Measurements from ENCODE around the gene METTL5.
"Not testable (repeated sequence)": the region's sequence is repeated elsewhere in the genome, so short reads cannot be mapped to it uniquely, and the experiment has no call there.

METTL5 gene

GRCh38 chr2:169828141-169828811, 3.6 kb upstream of the METTL5 start:
- DNase-seq, result peak; percentile 20

GRCh38 chr2:169827272-169828140, 2.8 kb upstream of the METTL5 start, which contains the start of gene UBR3:
UBR3 (plus strand) TSS chr2:169827454; CDS start chr2:169827508, 54 bp downstream.
- DNase-seq, result peak; percentile 90

GRCh38 chr2:169823996-169824372, 721 bp downstream of the METTL5 start:
- no peak for DNase-seq

DNA sequence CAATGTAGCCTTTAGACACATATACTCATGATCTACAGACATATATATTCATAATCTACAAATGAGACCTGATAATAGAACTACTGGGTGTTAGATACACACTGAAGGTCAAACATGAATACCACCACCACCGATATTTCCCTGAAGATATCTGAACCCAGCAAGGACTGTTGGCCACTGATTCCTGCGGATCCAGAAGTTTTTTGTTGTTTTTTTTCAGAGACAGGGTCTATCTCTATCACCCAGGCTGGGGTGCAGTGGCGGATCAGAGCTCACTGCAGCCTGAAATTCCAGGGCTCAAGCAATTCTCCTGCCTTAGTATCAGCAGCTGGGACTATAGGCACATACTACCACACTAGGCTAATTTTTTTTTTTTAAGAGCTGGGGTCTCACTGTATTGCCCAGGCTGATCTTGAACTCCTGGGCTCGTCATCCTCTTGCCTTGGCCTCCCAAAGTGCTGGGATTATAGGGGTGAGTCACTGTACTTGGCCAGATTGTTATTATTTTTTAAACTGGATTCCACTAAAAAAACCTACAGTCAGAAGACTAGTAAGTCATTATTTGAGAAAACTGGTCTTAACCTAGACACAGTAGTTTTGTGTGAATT, 1.8 kb downstream of the METTL5 start:
- no peak for DNase-seq

GRCh38 chr2:169822036-169822435, 2.7 kb downstream of the METTL5 start:
- DNase-seq, result no peak

DNA sequence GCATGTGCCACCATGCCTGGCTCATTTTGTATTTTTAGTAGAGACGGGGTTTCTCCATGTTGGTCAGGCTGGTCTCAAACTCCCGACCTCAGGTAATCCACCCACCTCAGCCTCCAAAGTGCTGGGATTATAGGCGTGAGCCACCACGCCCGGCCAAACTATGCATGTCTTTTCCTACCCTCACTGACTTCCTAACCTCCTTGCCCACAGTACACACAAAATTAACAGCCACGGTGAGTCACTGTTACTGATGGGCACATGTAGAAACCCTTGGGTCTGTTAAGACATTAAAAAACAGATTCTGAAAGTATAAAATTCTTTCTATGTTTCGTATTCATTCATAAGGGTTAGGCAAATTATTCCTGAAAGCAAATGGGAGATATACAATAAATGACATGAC, 4.6 kb downstream of the METTL5 start:
- DNase-seq, result not testable (repeated sequence)

DNA sequence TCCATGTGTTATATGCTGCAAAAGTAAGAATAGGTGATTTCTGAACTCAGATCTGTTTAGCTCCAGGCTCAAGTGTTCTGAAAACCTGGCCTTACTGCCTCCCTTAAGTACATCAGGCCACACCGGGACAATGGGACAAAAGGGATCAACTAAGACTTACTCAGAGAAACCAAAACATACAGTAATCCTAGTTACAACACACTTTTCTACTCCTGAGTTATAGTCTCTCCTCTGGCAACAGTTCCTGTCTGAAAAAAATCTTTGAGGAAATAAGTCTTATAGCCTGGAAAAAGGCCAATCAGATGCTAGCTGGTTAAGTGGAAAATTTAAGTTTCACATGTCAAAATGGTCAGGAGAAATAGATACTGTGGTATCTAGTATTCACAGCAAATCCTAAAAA, 5.6 kb downstream of the METTL5 start:
- no peak for DNase-seq

DNA sequence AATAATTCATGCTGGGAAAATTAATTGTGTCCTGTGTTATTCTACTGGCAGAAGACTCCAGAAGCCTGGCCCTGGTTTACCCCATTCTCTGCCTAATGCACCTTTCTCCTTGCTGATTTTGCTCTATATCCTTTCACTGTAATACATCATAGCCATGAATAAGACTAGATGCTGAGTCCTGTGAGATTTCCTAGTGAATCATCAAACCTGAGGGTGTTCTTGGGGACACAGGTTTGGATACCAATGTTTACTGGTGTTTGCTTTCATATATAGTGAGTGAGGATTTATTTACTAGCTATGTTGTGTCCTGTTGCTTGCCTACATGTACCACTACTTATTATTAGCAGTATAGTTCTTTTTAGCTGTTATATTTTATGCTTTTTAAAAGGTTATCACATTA, 6.5 kb downstream of the METTL5 start:
- DNase-seq, result no peak

GRCh38 chr2:169817369-169817768, 7.3 kb downstream of the METTL5 start:
- not testable (repeated sequence) for DNase-seq

- DNase-seq, result not testable (repeated sequence)
Observed at GRCh38 chr2:169816961-169817360, 7.7 kb downstream of the METTL5 start.

DNA sequence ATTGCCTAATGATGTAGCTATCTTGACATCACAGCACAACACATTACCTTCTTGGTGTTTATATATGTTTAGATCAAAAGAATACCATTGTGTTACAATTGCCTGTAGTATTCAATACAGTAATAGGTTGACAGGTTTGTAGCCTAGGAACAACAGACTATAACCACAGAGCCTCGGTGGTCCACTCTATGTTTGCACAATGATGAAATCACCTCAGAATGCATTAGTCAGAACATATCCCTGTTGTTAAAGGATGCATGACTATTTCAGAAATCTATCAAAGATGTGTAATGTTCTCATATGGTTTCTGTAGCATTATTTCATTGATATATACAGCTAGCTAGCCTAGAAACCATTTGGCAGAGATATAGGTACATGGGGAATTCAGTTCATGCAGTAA, 8.9 kb downstream of the METTL5 start:
- no peak for DNase-seq

DNA sequence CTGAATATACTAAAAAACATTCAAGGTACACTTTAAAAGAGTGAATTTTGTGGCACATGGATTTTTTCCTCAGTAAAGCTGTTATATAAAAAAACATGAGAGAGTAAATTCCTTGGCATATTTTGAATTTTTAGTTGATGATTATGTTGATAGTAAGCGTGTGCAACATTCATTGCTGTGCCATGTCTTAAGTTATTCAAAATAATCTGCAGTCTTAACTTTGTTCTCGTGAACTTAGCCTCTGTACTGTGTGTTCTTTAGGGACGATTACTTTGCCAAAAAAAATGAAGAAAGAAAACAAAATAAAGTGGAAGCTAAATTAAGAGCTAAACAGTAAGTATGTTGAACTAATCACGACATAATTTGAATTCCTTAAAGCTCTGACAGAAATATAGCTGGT, 16.5 kb downstream of the METTL5 start:
- DNase-seq, result no peak

DNA sequence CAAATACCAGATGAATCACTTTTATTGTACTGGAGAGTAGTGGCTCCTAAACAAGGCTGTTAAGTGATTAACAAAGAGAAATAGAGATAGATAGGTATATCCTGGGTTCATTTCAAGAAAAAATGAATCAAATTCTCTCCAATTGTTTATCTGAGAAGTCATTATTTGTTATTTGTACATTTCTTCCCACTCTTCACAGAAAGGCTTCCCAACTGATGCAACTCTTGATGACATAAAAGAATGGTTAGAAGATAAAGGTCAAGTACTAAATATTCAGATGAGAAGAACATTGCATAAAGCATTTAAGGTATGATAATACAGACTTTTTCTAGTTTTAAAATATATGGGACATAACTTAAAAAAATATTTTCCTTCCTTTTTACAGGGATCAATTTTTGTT, 18.1 kb downstream of the METTL5 start:
- DNase-seq, result no peak

DNA sequence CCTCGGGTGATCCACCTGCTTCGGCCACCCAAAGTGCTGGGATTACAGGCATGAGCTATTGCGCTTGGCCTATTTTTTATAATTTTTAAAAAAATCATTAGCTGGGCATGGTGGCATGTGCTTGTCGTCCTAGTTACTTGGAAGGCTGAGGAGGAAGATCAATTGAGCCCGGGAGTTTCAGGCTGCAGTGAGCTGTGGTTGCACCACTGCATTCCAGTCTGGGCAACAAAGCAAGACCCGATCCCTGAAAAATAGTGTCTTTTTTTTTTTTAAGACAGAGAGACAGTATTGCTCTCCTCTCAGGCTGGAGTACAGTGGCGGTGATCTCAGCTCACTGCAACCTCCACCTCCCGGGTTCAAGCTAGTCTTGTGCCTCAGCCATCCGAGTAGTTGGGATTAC, 21.2 kb downstream of the METTL5 start:
- no peak for DNase-seq

DNA sequence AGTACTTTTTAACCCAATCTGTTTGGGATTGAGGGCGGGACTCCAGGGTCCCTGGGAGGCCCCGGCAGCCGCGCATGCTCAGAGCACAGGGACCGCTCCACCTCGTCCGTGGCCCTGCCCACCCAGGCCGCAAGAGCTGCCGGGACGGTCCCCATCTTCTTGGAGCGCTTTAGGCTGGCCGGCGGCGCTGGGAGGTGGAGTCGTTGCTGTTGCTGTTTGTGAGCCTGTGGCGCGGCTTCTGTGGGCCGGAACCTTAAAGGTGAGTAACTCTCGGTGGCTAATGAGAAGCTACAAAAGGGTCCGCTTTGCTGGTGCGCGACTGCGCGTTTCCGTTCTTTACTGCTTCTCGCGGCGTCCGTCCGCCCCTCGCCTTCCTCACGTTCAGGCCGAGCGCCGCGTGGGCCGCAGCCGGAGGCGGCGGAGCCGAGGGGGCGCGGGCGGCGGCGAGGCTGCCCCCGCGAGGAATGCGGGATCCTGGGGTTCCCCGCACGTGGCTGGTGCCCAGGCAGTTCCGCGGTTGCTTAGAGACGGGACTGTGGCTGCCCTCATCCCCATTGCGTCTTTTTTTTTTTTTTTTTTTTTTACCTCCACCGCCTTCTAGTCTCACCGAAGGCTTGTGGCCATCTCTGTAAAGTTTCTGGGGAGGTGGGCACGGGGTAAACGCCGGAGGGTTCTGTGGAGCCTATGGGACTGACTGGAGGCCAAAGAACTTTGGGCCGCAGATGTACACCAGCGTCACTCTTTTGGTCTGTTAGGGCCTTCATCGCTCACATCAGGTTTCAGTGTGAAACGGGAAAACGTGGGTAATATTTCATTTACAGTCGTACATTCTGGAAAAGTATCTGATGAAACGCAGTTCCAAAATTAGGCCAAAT, 25.8 kb downstream of the METTL5 start, which contains the start of gene SSB:
SSB (plus strand) TSS at position 154 of the 875 bp plus-strand sequence. CDS start 2,090 bp downstream, outside the sequence.
- DNase-seq, result peak; percentile 84

GRCh38 chr2:169798397-169798717, 26.3 kb downstream of the METTL5 start:
- DNase-seq, result no peak

DNA sequence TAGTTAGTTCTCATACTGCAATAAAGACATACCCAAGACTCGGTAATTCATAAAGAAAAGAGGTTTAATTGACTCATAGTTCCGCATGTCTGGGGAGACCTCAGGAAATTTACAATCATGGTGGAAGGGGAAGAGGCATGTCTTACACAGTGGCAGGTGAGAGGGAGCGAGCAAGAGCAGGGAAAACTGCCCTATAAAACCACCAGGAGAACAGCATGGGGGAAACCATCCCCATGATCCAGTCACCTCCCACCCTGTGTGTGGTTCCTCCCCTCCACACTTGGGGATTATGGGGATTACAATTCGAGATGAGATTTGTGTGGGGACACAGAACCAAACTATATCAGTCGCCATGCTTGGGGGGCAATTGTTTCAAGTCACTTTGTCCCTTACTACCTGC, 27.1 kb downstream of the METTL5 start:
- no peak for DNase-seq

GRCh38 chr2:169796441-169796840, 28.3 kb downstream of the METTL5 start:
- DNase-seq, result no peak

DNA sequence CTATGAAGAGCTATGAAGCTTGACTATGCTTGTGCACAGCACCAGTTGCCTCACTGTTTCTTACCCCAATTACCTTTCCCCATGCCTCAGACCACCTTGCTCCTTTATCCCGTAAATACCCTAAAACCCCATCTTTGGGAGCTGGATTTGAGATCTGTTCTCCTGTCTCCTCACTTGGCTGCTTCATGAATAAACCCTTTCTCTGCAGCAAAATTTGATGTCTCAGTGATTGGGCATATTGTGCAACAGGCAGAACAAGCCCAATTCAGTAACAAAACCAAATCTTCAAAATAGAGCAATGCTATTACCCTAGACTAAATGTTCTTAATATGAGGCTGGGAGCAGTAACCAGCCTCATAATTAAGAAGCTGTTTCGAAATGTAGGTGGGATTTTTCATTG, 29.5 kb downstream of the METTL5 start:
- no peak for DNase-seq

DNA sequence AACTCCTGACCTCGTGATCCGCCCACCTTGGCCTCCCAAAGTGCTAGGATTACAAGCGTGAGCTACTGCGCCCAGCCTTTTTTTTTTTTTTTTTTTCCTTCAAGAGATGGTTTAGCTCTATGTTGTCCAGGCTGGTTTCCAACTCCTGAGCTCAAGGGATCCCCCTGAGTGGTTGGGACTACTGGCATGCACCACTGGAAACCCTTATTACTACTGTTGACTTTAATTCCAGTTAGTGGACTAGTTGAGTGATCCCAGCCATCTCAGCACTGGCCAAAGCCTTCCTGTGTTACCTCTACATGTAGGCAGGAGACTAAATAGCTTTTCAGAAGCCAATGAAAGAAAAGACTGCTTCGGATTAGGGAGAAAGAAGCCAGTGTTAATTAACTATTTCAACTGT, 34.1 kb downstream of the METTL5 start:
- DNase-seq, result no peak

GRCh38 chr2:169782513-169782912, 42.2 kb downstream of the METTL5 start:
- no peak for DNase-seq

GRCh38 chr2:169781249-169782013, 43.3 kb downstream of the METTL5 start:
- no peak for DNase-seq
